COLO668 (cell line): Measurements from ENCODE around the gene NPC2.
A peak's percentile ranks its signal among the peaks of the same experiment; 100 is the strongest.

ENCODE experiments used
- DNase-seq: peaks from one replicate; lab custom pipeline; 2025; ENCODE audit not compliant: unreplicated experiment; lab: John Stamatoyannopoulos, UW

Gene NPC2

GRCh38 chr14:74503291-74503937 is 10.3 kb upstream of the NPC2 start:
- DNase-seq: no peak

DNA sequence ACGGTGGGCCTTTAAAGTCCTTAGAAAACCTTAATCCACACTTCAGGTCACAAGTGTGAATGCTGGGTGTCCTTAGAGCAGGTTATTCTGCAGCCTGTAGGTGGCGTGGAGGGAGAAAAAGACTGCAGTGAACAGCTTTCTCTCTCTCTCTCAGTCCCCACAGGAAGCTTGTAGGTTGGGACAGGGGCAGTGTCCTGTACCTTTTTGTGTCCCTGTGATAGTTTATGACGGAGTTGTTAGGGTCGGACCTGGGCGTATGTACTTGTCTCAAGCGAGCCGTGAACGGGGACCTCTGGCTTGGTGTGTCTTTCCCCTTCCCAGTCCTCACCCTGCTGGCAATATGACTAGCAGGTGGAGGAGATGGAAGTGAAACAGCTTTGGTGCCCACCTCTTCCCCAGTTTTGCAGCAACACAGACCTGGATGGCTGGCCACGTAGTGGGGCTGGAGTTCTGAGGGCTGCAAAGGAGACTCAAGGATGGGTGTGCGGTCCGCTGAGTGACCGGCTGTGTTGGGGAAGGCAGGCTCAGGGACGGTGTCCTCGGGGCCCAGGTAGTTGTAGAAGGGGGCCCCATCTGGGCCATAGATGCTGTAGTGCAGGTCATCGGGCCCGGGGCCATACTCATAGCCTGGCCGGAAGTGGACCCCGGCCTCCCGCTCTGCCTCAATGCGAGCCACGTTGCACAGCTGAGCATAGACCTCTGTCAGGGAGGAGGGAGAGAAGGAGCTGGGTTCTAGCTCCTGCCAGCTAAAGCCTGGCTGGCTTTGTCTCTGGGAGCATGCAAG is 9.3 kb upstream of the NPC2 start:
- peak; percentile 51 for DNase-seq

DNA sequence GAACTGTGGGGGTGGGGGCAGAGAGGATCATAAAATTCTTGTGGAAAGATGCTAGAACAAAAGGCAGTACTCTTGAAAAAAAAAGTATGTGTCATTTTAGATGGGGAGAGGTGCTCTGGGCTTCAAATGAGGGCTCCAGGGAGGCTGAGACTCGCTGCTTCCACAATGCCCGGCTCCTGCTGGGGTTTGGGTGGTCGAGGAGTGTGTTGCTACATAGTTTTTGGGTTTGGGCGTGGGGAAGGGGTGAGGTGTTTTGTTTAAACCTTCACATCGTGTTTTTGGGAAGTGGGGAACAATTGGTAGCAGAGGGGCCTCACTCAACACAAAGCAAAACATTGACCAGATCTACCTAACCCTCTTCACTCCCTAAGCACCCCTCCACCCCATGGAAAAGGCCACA is 8.6 kb upstream of the NPC2 start:
- no peak for DNase-seq

DNA sequence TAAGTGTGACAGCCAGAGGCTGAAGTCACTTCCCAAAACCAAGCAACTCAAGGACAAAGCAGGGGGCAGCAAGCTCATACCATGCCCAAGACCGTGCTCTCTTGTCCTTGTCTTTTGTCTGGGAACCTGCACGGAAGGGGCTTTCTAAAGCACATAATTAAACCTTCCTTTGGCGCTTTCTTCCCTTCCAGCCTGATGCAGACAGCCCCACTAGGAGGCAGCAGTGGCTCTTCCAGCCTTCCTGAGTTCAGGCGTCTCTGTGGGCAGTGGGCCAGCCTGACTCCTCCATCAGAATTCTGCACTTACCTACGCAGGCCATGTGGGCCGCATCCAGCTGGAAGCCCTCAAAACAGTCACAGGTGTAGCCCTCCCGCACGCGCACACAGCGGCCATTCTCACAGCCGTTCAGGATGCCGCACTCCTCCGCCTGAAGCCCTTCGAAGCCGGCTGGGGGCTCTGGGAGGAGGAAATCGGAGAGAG is 8.1 kb upstream of the NPC2 start:
- DNase-seq: peak; percentile 60

DNA sequence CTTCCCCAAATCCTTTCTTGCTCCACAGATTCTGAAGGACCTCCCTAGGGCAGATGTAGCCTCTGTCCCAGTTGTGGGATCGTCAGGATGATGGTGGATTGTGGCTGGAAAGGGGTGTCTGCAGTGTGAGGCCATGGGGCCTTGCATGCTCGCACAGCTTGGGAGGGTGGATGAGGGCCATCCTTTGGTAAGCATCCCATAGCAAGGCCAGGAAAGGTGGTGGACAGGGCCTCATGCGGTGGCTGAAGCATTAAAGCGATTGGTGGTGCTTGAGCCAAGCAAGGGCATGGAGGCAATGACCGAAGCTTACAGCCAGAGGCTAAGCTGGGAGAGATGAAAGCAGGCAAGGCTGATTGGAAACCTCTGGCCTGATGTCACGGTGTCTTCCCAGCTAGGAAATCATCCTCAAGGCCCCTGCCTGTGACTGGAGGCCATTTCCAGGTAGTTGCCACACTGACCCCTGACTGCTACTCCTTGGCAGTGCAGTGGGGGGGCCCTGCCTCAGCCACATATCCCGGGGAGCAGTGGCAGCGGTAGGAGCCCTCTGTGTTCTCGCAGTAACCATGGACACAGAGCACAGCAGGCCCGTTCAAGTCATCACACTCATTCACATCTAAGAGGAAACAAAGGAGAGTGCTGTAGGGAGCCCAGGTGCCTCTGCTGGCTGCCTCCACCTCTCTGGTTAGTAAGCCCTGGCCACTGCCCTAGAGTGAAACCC is 7.5 kb upstream of the NPC2 start:
- DNase-seq: no peak

GRCh38 chr14:74495356-74495755 is 2.3 kb upstream of the NPC2 start:
- no peak for DNase-seq

GRCh38 chr14:74493343-74494261 is 497 bp upstream of the NPC2 start, which contains the start of gene ISCA2:
ISCA2 (plus strand) TSS chr14:74493765; CDS start chr14:74493775, 10 bp downstream.
- DNase-seq: peak; percentile 100

DNA sequence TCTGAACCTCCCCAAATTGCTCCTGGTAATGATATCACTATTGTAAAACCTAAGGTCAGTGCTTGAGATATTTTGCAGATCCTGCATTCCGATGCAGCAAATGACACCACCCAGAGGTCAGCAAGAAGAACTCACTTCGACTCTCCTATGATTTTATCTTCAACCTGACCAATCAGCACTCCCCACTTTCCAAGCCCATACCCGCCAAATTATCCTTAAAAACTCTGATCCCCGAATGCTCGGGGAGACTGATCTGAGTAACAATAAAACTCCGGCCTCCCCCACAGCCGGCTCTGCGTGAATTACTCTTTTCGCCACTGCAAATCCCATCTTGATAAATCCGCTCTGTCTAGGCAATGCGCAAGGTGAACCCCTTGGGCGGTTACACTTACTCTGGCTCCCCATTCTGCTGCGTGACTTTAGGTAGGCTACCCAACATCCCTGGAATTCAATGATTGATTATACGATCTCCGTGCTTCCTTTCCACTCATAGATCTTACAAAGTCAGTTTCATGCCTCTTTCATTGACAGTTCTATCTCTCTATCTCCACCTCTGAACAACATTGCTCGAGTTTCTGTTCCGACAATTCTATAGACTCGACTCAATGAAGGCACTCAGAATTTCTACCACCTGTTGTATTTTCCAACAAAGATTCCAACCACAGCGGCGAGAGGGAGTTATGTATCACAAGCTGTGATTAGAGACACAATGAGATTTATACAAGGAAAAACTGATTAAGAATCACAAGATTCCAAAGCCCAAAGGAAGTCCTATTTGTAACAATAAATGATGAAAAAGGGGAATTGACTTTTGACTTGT is 939 bp downstream of the NPC2 start:
- DNase-seq: no peak

DNA sequence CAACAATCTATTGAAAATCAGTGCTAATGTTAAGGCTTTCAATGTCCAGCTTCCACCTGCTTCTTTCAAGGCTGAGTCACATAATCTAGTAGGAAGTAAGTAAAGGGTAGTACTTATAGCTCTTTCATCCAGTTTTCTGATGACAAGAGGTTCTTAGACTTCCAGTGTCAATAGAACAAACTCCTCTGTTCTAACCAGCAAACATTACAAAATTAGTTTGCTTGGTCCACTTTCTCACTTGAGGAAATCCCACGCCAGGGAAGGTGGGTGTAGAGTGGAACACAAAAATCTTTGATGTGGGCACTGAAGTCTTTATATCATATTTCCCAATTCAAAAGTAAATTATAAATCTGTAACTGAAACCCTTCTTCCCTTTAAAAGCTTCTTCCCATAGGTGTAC is 2.6 kb downstream of the NPC2 start:
- DNase-seq: no peak

GRCh38 chr14:74488786-74489397 is 4.2 kb downstream of the NPC2 start:
- no peak for DNase-seq

DNA sequence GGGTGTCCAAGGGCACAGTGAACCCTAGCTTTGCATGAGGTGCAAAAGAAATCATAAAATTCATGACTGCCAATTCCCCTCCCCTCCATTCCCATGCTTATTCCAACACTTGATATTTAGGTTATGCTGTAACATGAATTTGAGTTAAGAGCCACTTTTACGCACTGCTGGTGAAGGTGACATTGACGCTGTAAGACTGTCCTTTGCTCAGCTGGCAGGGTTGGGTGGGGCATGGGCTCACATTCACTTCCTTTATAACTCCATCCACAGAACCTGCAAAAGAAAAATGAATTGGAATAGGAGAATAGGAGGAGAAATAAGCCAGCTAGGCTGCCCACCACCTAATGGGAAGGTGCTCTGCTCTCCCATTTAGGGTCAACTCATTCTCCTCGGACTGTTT is 6.9 kb downstream of the NPC2 start:
- DNase-seq: no peak

GRCh38 chr14:74483321-74483720 is 9.8 kb downstream of the NPC2 start:
- no peak for DNase-seq

DNA sequence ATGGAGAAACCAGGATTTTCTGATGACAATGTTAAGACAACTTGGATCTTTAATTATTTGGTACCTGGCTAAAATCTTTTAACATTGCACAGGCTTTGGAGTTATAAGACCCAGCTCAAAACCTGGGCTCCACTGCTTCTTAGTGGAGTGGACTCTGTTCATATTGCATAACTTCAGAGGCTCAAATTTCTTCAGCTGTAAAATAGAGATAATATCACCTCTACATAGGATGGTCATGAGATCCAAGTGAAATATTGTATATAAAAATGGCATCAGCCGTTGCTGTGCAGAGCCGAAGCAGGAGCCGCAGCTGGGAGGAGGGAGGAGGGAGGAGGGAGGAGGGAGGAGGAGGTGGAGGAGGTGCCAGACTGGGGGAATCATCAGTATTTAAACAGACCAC is 10.5 kb downstream of the NPC2 start:
- DNase-seq: no peak

- DNase-seq: no peak
Observed at GRCh38 chr14:74480046-74480445, 13.1 kb downstream of the NPC2 start.

GRCh38 chr14:74478996-74479635 is 14.0 kb downstream of the NPC2 start:
- DNase-seq: peak; percentile 15

GRCh38 chr14:74476607-74477006 is 16.5 kb downstream of the NPC2 start:
- DNase-seq: no peak

DNA sequence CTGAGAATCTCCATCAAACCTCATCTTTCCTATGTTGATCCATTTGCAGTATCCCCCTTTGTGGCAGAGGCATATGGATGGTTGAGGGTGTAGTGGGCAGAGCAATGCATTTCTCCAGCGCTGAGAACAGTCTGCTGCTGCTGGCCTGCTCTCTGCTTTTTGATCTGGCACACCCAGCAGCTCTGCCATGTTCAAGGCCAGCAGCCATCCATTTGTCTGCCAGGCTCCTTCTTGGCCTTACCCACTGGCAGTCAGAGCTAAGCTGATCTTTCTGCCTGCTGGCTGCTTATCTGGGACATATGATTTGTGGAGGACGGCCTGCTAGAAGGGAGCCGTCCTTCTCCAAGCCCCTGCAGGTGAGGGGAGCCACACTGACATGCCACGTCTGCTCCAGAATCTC is 17.0 kb downstream of the NPC2 start:
- DNase-seq: no peak

DNA sequence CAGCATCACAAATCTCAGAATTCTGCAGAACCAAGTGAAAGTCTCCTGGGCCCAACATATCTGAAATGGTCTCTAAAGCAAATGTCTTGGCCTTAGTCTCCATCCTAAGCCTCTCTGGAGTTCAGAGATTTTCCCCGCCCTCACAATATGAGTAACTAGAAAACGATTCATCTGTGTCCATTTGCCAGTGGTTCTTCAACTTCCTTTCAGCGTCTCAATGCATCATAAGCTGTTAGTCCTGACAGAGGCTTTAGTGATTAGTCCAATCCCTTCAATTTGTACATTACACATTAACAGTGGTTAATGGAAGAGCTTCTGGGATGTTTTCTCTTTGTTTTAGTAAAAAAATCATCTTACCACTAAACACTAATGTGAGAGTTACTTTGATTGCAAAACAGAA is 17.4 kb downstream of the NPC2 start:
- no peak for DNase-seq

- DNase-seq: no peak
Observed at GRCh38 chr14:74474376-74474775, 18.7 kb downstream of the NPC2 start.
